Osteocyte (in vitro differentiated cells): ENCODE measurements around the gene SMAD2. TPM values are rescaled to one million over a fixed set of nuclear protein-coding genes. Genes with fewer than 3 reads are reported as not detected.

ENCODE experiments used
- DNase-seq: peaks from one replicate; pipeline ENCODE4 v3.0.0; 2021; ENCODE audit warnings: mixed read lengths; ENCODE audit not compliant: unreplicated experiment; ENCODE audit errors: extremely low spot score
- H3K27ac Mint-ChIP-seq: one replicate; pipeline ENCODE4 v1.8.0; 2021; ENCODE audit warnings: mild to moderate bottlenecking, mixed read lengths; ENCODE audit not compliant: unreplicated experiment
- H3K27me3 Mint-ChIP-seq: one replicate; pipeline ENCODE4 v1.8.0; 2021; ENCODE audit warnings: mixed read lengths; ENCODE audit not compliant: unreplicated experiment
- H3K36me3 Mint-ChIP-seq: one replicate; pipeline ENCODE4 v1.8.0; 2021; ENCODE audit warnings: mixed read lengths; ENCODE audit not compliant: unreplicated experiment
- H3K4me1 Mint-ChIP-seq: one replicate; pipeline ENCODE4 v1.8.0; 2021; ENCODE audit warnings: mixed read lengths; ENCODE audit not compliant: unreplicated experiment
- H3K4me3 Mint-ChIP-seq: one replicate; pipeline ENCODE4 v1.8.0; 2021; ENCODE audit warnings: mild to moderate bottlenecking, moderate library complexity, mixed read lengths; ENCODE audit not compliant: unreplicated experiment
- H3K9me3 Mint-ChIP-seq: one replicate; pipeline ENCODE4 v1.8.0; 2021; ENCODE audit warnings: mixed read lengths; ENCODE audit not compliant: unreplicated experiment
- total RNA-seq: library from RNA; stranded (reverse); gene quantifications from 2 replicates; pipeline ENCODE4 v1.2.1, GENCODE V29; 2021
- TF ChIP-seq, protein P1 (sequence below): fragments of 200-600 bp; sonication (generic); IDR thresholded peaks from 2 replicates; pipeline ENCODE4 v1.5.0; 2021; ENCODE audit warnings: antibody characterized with exemption, mild to moderate bottlenecking, moderate library complexity

The SMAD2 gene
- total RNA-seq, 1 donor from 2014 or later = 147 TPM

DNA sequence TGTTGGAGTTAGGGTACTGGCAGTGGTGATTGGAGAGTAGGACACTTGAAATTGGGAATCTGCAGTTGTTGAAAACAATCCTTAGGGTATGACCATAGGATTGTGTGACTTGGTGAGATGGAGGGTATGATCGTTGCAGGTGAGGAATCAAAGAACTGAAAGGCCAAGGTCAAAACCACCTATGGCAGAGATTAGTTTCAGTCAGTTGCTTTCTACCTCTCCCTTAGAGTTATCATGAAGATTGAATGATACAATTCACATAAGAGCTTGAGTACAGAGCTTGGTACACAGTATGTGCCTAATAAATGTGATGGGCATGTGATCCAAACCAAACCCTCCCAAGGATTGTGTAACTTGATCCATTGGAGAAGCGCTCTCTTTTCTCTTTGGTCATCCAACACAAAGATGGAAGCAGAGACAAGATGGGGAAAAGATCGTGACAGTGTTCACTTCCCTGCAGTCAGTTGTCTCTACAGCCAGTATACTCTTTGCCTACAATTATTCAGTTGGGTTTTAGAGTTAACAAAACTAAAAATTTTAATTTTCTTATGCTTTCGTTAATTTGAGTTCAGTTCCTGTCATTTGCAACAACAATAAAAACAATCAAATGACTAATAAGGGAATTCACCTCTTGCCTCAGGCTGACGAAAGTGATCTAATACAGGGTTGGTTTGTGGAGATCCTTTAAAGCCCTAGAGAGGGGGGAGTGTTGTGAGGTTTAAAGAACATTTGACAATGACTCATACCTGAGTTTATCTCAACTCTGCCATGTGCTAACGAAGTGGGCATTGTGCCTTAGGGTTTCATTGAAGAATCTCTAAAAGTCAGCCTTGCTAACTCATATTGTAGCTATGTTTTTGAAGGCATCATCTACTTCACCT, 14.8 kb upstream of the SMAD2 start:
- no peak for DNase-seq
- H3K36me3 Mint-ChIP-seq = no peaks in the 10 kb centered on the region
- no peak overlapping the region for H3K27ac Mint-ChIP-seq
- peaks cover 48% of the 10 kb centered on the region for H3K27me3 Mint-ChIP-seq
- peaks cover 10% of the 10 kb centered on the region for H3K9me3 Mint-ChIP-seq
- no peaks in the 10 kb centered on the region for H3K4me1 Mint-ChIP-seq
- TF ChIP-seq, protein P1, sequence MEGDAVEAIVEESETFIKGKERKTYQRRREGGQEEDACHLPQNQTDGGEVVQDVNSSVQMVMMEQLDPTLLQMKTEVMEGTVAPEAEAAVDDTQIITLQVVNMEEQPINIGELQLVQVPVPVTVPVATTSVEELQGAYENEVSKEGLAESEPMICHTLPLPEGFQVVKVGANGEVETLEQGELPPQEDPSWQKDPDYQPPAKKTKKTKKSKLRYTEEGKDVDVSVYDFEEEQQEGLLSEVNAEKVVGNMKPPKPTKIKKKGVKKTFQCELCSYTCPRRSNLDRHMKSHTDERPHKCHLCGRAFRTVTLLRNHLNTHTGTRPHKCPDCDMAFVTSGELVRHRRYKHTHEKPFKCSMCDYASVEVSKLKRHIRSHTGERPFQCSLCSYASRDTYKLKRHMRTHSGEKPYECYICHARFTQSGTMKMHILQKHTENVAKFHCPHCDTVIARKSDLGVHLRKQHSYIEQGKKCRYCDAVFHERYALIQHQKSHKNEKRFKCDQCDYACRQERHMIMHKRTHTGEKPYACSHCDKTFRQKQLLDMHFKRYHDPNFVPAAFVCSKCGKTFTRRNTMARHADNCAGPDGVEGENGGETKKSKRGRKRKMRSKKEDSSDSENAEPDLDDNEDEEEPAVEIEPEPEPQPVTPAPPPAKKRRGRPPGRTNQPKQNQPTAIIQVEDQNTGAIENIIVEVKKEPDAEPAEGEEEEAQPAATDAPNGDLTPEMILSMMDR = no peak
- no peak overlapping the region for H3K4me3 Mint-ChIP-seq

GRCh38 chr18:47936952-47937351, 6.5 kb upstream of the SMAD2 start:
- no peak overlapping the region for H3K27ac Mint-ChIP-seq

GRCh38 chr18:47935321-47936055, 5.0 kb upstream of the SMAD2 start:
- H3K4me1 Mint-ChIP-seq = peaks cover 6% of the 10 kb centered on the region
- H3K27me3 Mint-ChIP-seq = peaks cover 37% of the 10 kb centered on the region
- H3K9me3 Mint-ChIP-seq = no peaks in the 10 kb centered on the region
- no peak overlapping the region for H3K27ac Mint-ChIP-seq
- H3K4me3 Mint-ChIP-seq = no peak overlapping the region
- DNase-seq = no peak
- no peaks in the 10 kb centered on the region for H3K36me3 Mint-ChIP-seq
- TF ChIP-seq, protein P1 = no peak

More at GRCh38 chr18:47936952-47937351, 6.5 kb upstream of the SMAD2 start:
- TF ChIP-seq, protein P1 = no peak
- DNase-seq = no peak
- H3K4me1 Mint-ChIP-seq = peaks cover under 1% of the 10 kb centered on the region
- H3K27me3 Mint-ChIP-seq = peaks cover 40% of the 10 kb centered on the region
- no peak overlapping the region for H3K4me3 Mint-ChIP-seq
- no peaks in the 10 kb centered on the region for H3K9me3 Mint-ChIP-seq
- no peaks in the 10 kb centered on the region for H3K36me3 Mint-ChIP-seq

- peaks cover 26% of the 10 kb centered on the region for H3K4me1 Mint-ChIP-seq
- peaks cover 22% of the 10 kb centered on the region for H3K27me3 Mint-ChIP-seq
- H3K9me3 Mint-ChIP-seq = no peaks in the 10 kb centered on the region
- H3K27ac Mint-ChIP-seq = no peak overlapping the region
- TF ChIP-seq, protein P1 = no peak
- DNase-seq = no peak
- H3K4me3 Mint-ChIP-seq = no peak overlapping the region
- no peaks in the 10 kb centered on the region for H3K36me3 Mint-ChIP-seq
Observed at GRCh38 chr18:47932603-47933002, 2.1 kb upstream of the SMAD2 start.

- peaks cover 22% of the 10 kb centered on the region for H3K27me3 Mint-ChIP-seq
- TF ChIP-seq, protein P1 = no peak
- no peak overlapping the region for H3K27ac Mint-ChIP-seq
Observed at GRCh38 chr18:47932190-47932589, 1.7 kb upstream of the SMAD2 start.

More at GRCh38 chr18:47932190-47932589, 1.7 kb upstream of the SMAD2 start:
- no peak for DNase-seq
- Mint-ChIP-seq H3K4me1 (peaks cover 29% of the 10 kb centered on the region), H3K4me3 (no peak overlapping the region), H3K9me3 (no peaks in the 10 kb centered on the region), H3K36me3 (no peaks in the 10 kb centered on the region)
